HepG2 (cell line): ENCODE data around the gene SPAG5. TPM values are rescaled to one million over a fixed set of nuclear protein-coding genes. Genes with fewer than 3 reads are reported as not detected.

Experiments used
- ATAC-seq: fragments of 200-7000 bp; cut with Tn5 transposase; 3 replicates; pipeline ENCODE4 v1.9.1; 2020; ENCODE audit warnings: mild to moderate bottlenecking, moderate library complexity
- BruUV-seq: library from RNA; stranded (reverse); fragments of 400-500 nt; replicated peaks from 2 replicates; lab custom pipeline; 2021; lab: Mats Ljungman, UMichigan
- CTCF ChIA-PET: fragments of 300-600 bp; formaldehyde crosslinking; extraction: SDS; loops from one replicate; lab custom pipeline; 2021; ENCODE audit warnings: low total read pairs, inconsistent platforms, low intra/inter-chr PET ratio; lab: Yijun Ruan, JAX
- POLR2A ChIA-PET: fragments of 350-600 bp; sonication (Branson Sonifier 250); formaldehyde crosslinking; loops from one replicate; lab custom pipeline; 2020; ENCODE audit warnings: antibody characterized with exemption, inconsistent platforms; lab: Yijun Ruan, JAX
- DNase-seq: peaks from one replicate; pipeline ENCODE4 v3.0.0-alpha.2; 2015; ENCODE audit warnings: low spot score
- FAIRE-seq: peaks from 3 replicates; lab custom pipeline; 2011; peaks lifted over from hg19 to GRCh38; lab: Jason Lieb, UNC
- H2AFZ ChIP-seq: one replicate; pipeline ENCODE4 v1.6.1; 2011; ENCODE audit warnings: low read length, inconsistent platforms
- H3K27ac ChIP-seq: fragments of 300-600 bp; 3 replicates; pipeline ENCODE4 v1.8.0; 2011; ENCODE audit warnings: mixed run types, mild to moderate bottlenecking, mixed read lengths, low read length, inconsistent platforms; ENCODE audit not compliant: insufficient read depth; ENCODE audit errors: extremely low read length
- H3K27me3 ChIP-seq, 2 experiments: fragments of 200-600 bp in 1 of 2; 2 replicates in 1 of 2; 3 replicates in 1 of 2; pipeline versions ENCODE4 v1.6.0 to v1.8.0; 2011; ENCODE audit warnings: low read length in 2 of 2, mild to moderate bottlenecking in 2 of 2, moderate library complexity in 2 of 2, inconsistent platforms in 1 of 2; ENCODE audit not compliant: insufficient read depth in 2 of 2, control insufficient read depth in 1 of 2
- H3K36me3 ChIP-seq, 2 experiments: fragments of 200-600 bp in 1 of 2; replicated peaks in 1 of 2; 2 replicates in 1 of 2; 3 replicates in 1 of 2; pipeline versions ENCODE4 v1.5.1 to v1.8.0; 2011; ENCODE audit warnings: low read length in 2 of 2, inconsistent platforms in 1 of 2; ENCODE audit not compliant: insufficient read depth in 2 of 2, control insufficient read depth in 1 of 2
- H3K4me1 ChIP-seq: 2 replicates; pipeline ENCODE4 v1.5.1; 2012; ENCODE audit warnings: low read length, inconsistent platforms; ENCODE audit not compliant: insufficient read depth
- H3K4me2 ChIP-seq: 2 replicates; pipeline ENCODE4 v1.6.0; 2011; ENCODE audit warnings: low read depth, low read length, inconsistent platforms
- H3K4me3 ChIP-seq, 3 experiments: fragments of 200-600 bp in 1 of 3; sonication (generic), shearing (Covaris generic) in 1 of 3; replicated peaks in 1 of 3; 2 replicates each; pipeline ENCODE4 v1.5.1; 2011 to 2016; ENCODE audit warnings: low read length in 3 of 3, inconsistent platforms in 2 of 3, low read depth in 2 of 3, mild to moderate bottlenecking in 2 of 3, control low read depth in 1 of 3, mixed read lengths in 1 of 3; ENCODE audit not compliant: insufficient read depth in 1 of 3
- H3K79me2 ChIP-seq: one replicate; pipeline ENCODE4 v1.6.1; 2011; ENCODE audit warnings: low read length, inconsistent platforms; ENCODE audit not compliant: insufficient read depth
- H3K9ac ChIP-seq: 2 replicates; pipeline ENCODE4 v1.6.0; 2011; ENCODE audit warnings: mild to moderate bottlenecking, low read depth, low read length, inconsistent platforms; ENCODE audit not compliant: insufficient read depth
- H3K9me3 ChIP-seq: 2 replicates; pipeline ENCODE4 v1.5.1; 2012; ENCODE audit warnings: mild to moderate bottlenecking, low read length
- H4K20me1 ChIP-seq: 2 replicates; pipeline ENCODE4 v1.6.0; 2011; ENCODE audit warnings: inconsistent platforms, mild to moderate bottlenecking, low read length, moderate library complexity; ENCODE audit not compliant: insufficient read depth
- ATM ChIP-seq: fragments of 450-650 bp; IDR thresholded peaks from 2 replicates; pipeline ENCODE4 v1.7.1; 2017; ENCODE audit warnings: mild to moderate bottlenecking, borderline replicate concordance
- BCL6 ChIP-seq: IDR thresholded peaks from 2 replicates; pipeline ENCODE4 v1.6.1; 2016; ENCODE audit warnings: missing genetic modification reagents, missing compliant biosample characterization
- CSRNP1 ChIP-seq: sonication (generic); formaldehyde crosslinking; IDR thresholded peaks from 2 replicates; pipeline ENCODE4 v1.8.1; 2023; ENCODE audit warnings: mild to moderate bottlenecking, missing genetic modification reagents
- DMAP1 ChIP-seq: IDR thresholded peaks from 2 replicates; pipeline ENCODE4 v1.6.1; 2016
- HNF4A ChIP-seq: sonication (generic); formaldehyde crosslinking; IDR thresholded peaks from 2 replicates; pipeline ENCODE4 v1.4.0; 2020; ENCODE audit warnings: missing genetic modification reagents
- NR2F1 ChIP-seq, 2 experiments: fragments of 450-650 bp in 1 of 2; formaldehyde crosslinking in 1 of 2; IDR thresholded peaks; 2 replicates each; pipeline versions ENCODE4 v1.5.0 to v1.6.1; 2016 to 2020; ENCODE audit warnings: mild to moderate bottlenecking in 1 of 2, missing compliant biosample characterization in 1 of 2, missing genetic modification reagents in 1 of 2, moderate library complexity in 1 of 2
- PBX3 ChIP-seq: sonication (generic); formaldehyde crosslinking; IDR thresholded peaks from 2 replicates; pipeline ENCODE4 v1.8.1; 2023; ENCODE audit warnings: missing genetic modification reagents, inconsistent platforms, borderline replicate concordance
- RFX5 ChIP-seq: IDR thresholded peaks from 2 replicates; pipeline ENCODE4 v1.6.1; 2011; ENCODE audit warnings: low read depth, low read length, improper control_type of control experiment
- ZIK1 ChIP-seq: sonication (generic); formaldehyde crosslinking; IDR thresholded peaks from 2 replicates; pipeline ENCODE4 v1.5.0; 2020; ENCODE audit warnings: mild to moderate bottlenecking, low read depth, missing genetic modification reagents, borderline replicate concordance
- ZNF142 ChIP-seq: sonication (generic); formaldehyde crosslinking; IDR thresholded peaks from 2 replicates; pipeline ENCODE4 v1.4.0; 2020; ENCODE audit warnings: missing genetic modification reagents
- ZNF18 ChIP-seq: sonication (generic); formaldehyde crosslinking; IDR thresholded peaks from 2 replicates; pipeline ENCODE4 v1.8.0; 2022; ENCODE audit warnings: mild to moderate bottlenecking, missing genetic modification reagents; ENCODE audit not compliant: insufficient replicate concordance
- ZNF337 ChIP-seq: sonication (generic); formaldehyde crosslinking; IDR thresholded peaks from 2 replicates; pipeline ENCODE4 v1.5.1; 2020; ENCODE audit warnings: missing genetic modification reagents, low read depth, mild to moderate bottlenecking, borderline replicate concordance
- ZNF841 ChIP-seq: sonication (generic); formaldehyde crosslinking; IDR thresholded peaks from 2 replicates; pipeline ENCODE4 v1.8.1; 2023; ENCODE audit warnings: missing genetic modification reagents, borderline replicate concordance
- WGBS: methylation state at CpG from one replicate; pipeline ENCODE4 v1.1.6; 2017; ENCODE audit warnings: low lambda C conversion rate; 5-methylcytosine and 5-hydroxymethylcytosine counted together
- in situ Hi-C: cut with HindIII; loops from 2 replicates; pipeline ENCODE4 v1.10.0; 2017; ENCODE audit warnings: low pct_unique_long_range_greater_than_20kb; ENCODE audit not compliant: extremely low pct_ligation_motif_present
- intact Hi-C: fragments of 100-400 bp; cut with micrococcal nuclease; formaldehyde crosslinking; loops from one replicate; pipeline ENCODE4 v1.10.0; 2022; ENCODE audit not compliant: unreplicated experiment
- polyA plus RNA-seq, 8 experiments: library from polyadenylated mRNA; depleted of rRNA in 3 of 8; stranded (reverse) in 7 of 8; unstranded in 1 of 8; fragments of >200 nt; fragmentation: Illumina TruSeq in 4 of 8; extraction: Trizol in 4 of 8; gene quantifications; 2 replicates each; pipeline versions ENCODE4 v1.2.1 to v1.2.3, GENCODE V29; 2011 to 2016; ENCODE audit warnings: low read depth in 4 of 8, missing spikeins in 1 of 8, mixed read lengths in 1 of 8; ENCODE audit not compliant: insufficient read depth in 1 of 8
- total RNA-seq, 5 experiments: library from RNA; depleted of rRNA; stranded (reverse); fragments of >200 nt; fragmentation: Illumina TruSeq; extraction: Trizol; gene quantifications; 2 replicates each; pipeline ENCODE4 v1.2.3, GENCODE V29; 2016; ENCODE audit warnings: low read depth in 1 of 5

Gene SPAG5
- total and polyA plus RNA-seq, 2 of the 13 experiments (the other 11 are each of a cell fraction or from before 2014, with no cell fraction given), result 41.4 to 98.0 TPM

- ATAC-seq (no peak), DNase-seq (no peak)
- ChIA-PET CTCF (no interaction called here), POLR2A (no interaction called here)
- BruUV-seq, result no TSS peak
- Histone ChIP-seq H2AFZ (no peak overlapping the region), H3K36me3 (no peaks in the 10 kb centered on the region), H3K9ac (no peak overlapping the region), H4K20me1 (no peaks in the 10 kb centered on the region), H3K4me3 (no peak overlapping the region), H3K9me3 (no peaks in the 10 kb centered on the region), H3K4me2 (no peak overlapping the region), H3K27ac (no peak overlapping the region), H3K79me2 (no peaks in the 10 kb centered on the region)
- 45% methylated on average over 2 of the region's 2 CpGs for WGBS
- in situ Hi-C loops, result no loop called here
- TF ChIP-seq NR2F1 (CRISPR knock-in tag; IDR thresholded peaks at IDR 0.05) (no peak), ZNF18 (CRISPR knock-in tag) (no peak), DMAP1 (CRISPR knock-in tag) (no peak), ZNF841 (CRISPR knock-in tag) (no peak), RFX5 (no peak), BCL6 (CRISPR knock-in tag) (no peak), ZNF142 (CRISPR knock-in tag) (no peak), CSRNP1 (CRISPR knock-in tag) (no peak), ATM (no peak), PBX3 (no peak), ZIK1 (CRISPR knock-in tag) (no peak), HNF4A (CRISPR knock-in tag) (no peak), ZNF337 (CRISPR knock-in tag) (no peak)
- TF ChIP-seq, all 625 proteins: peak for 0
- peaks cover 37% of the 10 kb centered on the region for H3K4me1 ChIP-seq
- H3K27me3 ChIP-seq, result peaks cover 9 to 39% of the 10 kb centered on the region in 2 experiments; a peak in 4 of 5 replicates
- FAIRE-seq, result no peak
- intact Hi-C loops, result loop anchor here (5.0 kb wide), 1 partner anchor 739 kb away; no protein-coding TSS in a partner anchor
These were observed 71.0 kb downstream of the SPAG5 start for GRCh38 chr17:28527859-28528258.
